Measurements from ENCODE around the gene NBPF9.
"Not testable (repeated sequence)": the region's sequence is repeated elsewhere in the genome, so short reads cannot be mapped to it uniquely, and the experiment has no call there.

Gene NBPF9

GRCh38 chr1:149015522-149015921, 87.8 kb downstream of the NBPF9 start:
- DNase-seq = not testable (repeated sequence)

GRCh38 chr1:149013513-149013912, 89.8 kb downstream of the NBPF9 start:
- not testable (repeated sequence) for DNase-seq

- not testable (repeated sequence) for DNase-seq
Observed at GRCh38 chr1:149012599-149012998, 90.8 kb downstream of the NBPF9 start.

- not testable (repeated sequence) for DNase-seq
Observed at GRCh38 chr1:149009761-149010160, 93.6 kb downstream of the NBPF9 start.

- not testable (repeated sequence) for DNase-seq
Observed at GRCh38 chr1:149008769-149009168, 94.6 kb downstream of the NBPF9 start.

- not testable (repeated sequence) for DNase-seq
Observed at GRCh38 chr1:149008326-149008725, 95.0 kb downstream of the NBPF9 start.
